BLaER1 (cell line): ENCODE data around the gene CREB3L1.
"Not testable (repeated sequence)": the region's sequence is repeated elsewhere in the genome, so short reads cannot be mapped to it uniquely, and the experiment has no call there.

ENCODE experiments used
- H3K27ac ChIP-seq: shearing (Covaris generic); formaldehyde crosslinking; 2 replicates; pipeline ENCODE4 v1.8.1; 2022
- H3K27me3 ChIP-seq: shearing (Covaris generic); formaldehyde crosslinking; 2 replicates; pipeline ENCODE4 v1.8.1; 2022
- H3K36me3 ChIP-seq: shearing (Covaris generic); formaldehyde crosslinking; 2 replicates; pipeline ENCODE4 v1.8.1; 2022
- H3K4me1 ChIP-seq: shearing (Covaris generic); formaldehyde crosslinking; 2 replicates; pipeline ENCODE4 v1.8.1; 2022
- H3K4me2 ChIP-seq: shearing (Covaris generic); formaldehyde crosslinking; 2 replicates; pipeline ENCODE4 v1.8.1; 2022
- H3K4me3 ChIP-seq: shearing (Covaris generic); formaldehyde crosslinking; 2 replicates; pipeline ENCODE4 v1.8.1; 2022
- H3K9ac ChIP-seq: shearing (Covaris generic); formaldehyde crosslinking; 2 replicates; pipeline ENCODE4 v1.8.1; 2022
- H3K9me3 ChIP-seq: shearing (Covaris generic); formaldehyde crosslinking; 2 replicates; pipeline ENCODE4 v1.8.1; 2022
- H4K20me1 ChIP-seq: shearing (Covaris generic); formaldehyde crosslinking; 2 replicates; pipeline ENCODE4 v1.8.1; 2022
- Cebpa-rat ChIP-seq: shearing (Covaris generic); IDR thresholded peaks from 2 replicates; pipeline ENCODE4 v1.8.1; 2022

The CREB3L1 gene

DNA sequence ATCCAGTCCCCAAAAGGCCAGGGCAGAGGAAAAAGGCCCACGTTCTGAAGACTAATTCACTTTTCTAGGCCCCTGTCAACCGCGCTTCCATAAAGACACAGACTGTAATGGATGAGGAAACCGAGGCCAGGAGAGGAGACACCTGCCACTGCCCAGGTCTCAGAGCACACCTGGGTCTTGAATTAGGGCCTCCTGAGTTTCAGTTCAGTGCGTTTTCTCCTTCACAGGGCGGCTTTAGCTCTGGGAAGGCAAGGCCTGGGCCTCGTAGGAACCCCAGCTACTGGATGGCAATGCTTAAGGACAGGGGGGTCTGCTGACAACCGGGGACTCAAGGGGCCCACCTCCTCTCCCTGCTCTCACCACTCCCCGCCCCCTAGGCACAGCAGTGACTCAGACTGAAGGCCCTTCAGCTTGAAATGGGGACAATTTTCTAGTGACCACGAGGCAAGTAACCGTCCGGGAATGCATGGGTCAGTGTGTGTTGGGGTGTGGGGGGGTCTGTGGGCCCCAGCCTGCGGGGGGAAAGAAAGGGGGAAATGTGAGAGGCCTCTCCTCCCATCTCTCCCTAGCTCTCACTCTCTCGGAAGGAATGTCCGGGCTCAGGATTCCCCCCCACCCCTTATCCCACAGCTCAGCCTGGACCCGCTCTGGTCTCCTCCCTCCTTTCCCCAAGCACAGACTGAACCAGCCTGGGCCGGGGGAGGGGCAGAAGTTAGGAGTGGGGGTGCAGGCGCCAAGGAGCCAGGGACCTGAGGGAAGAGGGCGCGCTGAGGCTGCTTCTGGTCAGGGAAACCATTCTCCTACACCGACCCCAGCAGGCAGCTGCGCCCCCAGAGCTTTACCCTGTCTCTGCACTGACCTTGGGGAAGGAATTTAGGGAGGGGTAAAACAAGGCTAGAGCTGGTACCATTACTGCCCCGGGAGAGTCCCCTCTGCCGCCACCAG, 17.2 kb downstream of the CREB3L1 start:
- H3K27ac ChIP-seq, result no peak overlapping the region
- H3K4me3 ChIP-seq, result peak overlapping the region; percentile 63

DNA sequence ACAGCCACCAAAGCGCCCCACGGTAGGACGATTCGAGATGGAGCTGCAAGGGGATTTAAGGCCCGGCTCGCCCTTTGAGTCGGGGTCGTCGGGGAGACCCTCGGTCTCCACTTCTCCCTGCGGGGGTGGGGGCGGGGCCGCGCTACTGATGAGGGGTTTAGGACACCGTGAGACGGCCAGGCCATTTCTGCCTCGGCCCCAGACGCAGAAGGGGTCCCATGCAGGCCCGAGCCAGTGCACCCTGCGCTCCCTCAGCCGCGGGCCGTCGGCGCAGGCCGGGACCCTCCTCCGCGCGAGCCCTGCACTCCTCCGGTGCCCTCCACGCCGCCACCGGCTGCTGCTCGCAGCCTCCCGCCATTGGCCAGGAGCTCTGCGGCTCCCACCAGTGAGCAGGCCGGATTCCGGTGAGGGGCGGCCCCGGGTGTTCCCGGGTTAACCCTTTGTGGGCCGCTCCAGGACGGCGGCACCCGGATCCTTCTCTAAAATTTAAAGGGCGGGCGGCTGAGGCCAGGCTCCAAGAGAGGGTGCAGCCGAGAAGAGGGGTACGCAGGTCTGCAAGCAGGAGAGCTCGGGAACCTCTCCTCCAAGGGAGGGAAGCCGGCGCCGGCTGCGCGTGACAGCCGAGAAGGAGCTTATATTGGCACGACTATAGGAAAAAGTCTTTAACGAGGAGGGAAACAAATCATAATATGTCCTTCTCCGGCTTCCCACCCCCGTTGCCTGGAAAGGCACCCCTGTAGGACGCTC, 18.0 kb downstream of the CREB3L1 start:
- peaks cover 12% of the 10 kb centered on the region for H3K4me1 ChIP-seq
- TF ChIP-seq Cebpa-rat, result no peak
- H3K9me3 ChIP-seq, result no peaks in the 10 kb centered on the region
- H3K27ac ChIP-seq, result no peak overlapping the region
- peak overlapping the region; percentile 49; the same call in 1 of the 2 replicates for H3K9ac ChIP-seq
- no peaks in the 10 kb centered on the region for H4K20me1 ChIP-seq
- peaks cover 8% of the 10 kb centered on the region for H3K27me3 ChIP-seq
- H3K36me3 ChIP-seq, result no peaks in the 10 kb centered on the region
- H3K4me3 ChIP-seq, result peak overlapping the region; percentile 63
- H3K4me2 ChIP-seq, result peak overlapping the region; percentile 94

More for the DNA sequence above, 17.2 kb downstream of the CREB3L1 start:
- Histone ChIP-seq H3K27me3 (peaks cover 8% of the 10 kb centered on the region), H3K9me3 (no peaks in the 10 kb centered on the region), H3K4me1 (peaks cover 12% of the 10 kb centered on the region), H4K20me1 (no peaks in the 10 kb centered on the region), H3K9ac (0 out of 2 replicates have a peak overlapping the region, but pooled peaks have one; percentile 49), H3K36me3 (no peaks in the 10 kb centered on the region), H3K4me2 (peak overlapping the region; percentile 94)
- no peak for TF ChIP-seq Cebpa-rat

DNA sequence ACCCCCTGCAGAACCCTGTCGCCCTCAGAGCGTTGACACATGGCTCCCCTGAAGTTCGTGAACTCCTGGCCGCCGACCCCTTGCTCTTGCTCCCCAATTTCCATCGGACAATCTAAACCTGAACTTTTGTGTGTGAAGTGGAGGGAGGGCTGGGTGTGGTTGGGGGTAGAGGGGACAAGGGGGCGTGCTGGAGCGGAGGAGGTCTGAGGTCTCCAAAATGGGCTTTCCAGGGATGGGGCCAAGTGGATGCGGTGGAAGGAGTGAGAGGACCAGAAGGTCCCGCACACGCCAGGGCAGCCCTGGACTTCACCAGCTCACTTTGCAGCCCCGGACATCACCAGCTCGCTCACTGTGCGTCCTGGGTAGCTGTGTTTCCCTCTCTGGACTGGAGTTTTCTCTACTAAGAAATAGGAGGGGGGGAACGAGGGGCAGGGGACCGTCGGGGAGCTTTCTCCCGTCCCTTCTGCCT, 18.6 kb downstream of the CREB3L1 start:
- H3K9ac ChIP-seq, result peak overlapping the region; percentile 49; the same call in 1 of the 2 replicates
- peak overlapping the region; percentile 94 for H3K4me2 ChIP-seq
- H3K9me3 ChIP-seq, result no peaks in the 10 kb centered on the region
- no peak for TF ChIP-seq Cebpa-rat
- no peaks in the 10 kb centered on the region for H4K20me1 ChIP-seq
- peak overlapping the region; percentile 63 for H3K4me3 ChIP-seq
- no peak overlapping the region for H3K27ac ChIP-seq
- H3K4me1 ChIP-seq, result peaks cover 12% of the 10 kb centered on the region
- H3K27me3 ChIP-seq, result peaks cover 8% of the 10 kb centered on the region
- no peaks in the 10 kb centered on the region for H3K36me3 ChIP-seq

DNA sequence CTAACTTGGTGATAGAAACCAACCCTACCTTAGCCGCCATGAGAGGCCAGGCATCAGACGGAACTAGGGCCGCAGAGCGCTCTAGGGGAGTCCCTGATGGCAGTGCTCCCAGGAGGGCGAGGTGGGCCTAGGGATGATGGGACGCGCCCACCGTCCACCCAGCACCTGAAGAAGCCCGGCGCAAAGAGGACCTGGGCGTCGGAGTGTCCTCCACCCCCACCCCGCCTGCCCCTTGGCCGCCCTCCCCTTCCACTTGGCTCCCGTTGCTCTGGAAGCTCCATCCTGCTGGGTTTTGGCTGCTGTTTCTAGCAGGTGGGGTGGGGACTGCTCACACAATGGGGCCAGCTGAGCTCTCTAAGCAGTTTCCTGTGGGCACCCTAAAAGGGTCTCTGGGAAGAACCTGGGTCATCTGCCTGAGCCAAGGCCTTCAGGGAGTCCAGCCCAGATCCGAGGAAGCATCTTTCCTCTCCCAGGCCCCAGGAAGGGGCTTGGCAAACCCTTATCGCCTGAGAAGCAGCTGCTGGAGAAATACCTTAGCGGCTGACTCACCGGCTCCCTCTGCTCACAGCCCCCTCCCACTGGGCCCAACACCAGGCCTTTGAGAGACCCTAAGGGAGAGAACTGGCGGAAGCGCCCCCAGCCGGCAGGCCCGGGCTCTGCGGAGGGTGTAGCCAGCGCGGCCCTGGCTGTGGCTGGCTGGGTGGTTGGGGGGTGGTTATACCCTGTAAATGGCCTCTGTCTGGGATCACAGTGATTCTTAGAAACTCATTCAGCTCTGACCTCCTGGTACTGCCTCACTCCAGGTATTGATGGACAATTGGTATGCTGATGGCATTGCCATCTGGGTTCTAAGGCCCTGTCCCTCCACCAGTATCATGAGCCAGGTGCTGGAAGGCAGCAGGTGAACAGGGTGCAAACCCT, 19.3 kb downstream of the CREB3L1 start:
- no peaks in the 10 kb centered on the region for H3K9me3 ChIP-seq
- no peak overlapping the region for H3K27ac ChIP-seq
- no peaks in the 10 kb centered on the region for H3K36me3 ChIP-seq
- peak overlapping the region; percentile 94 for H3K4me2 ChIP-seq
- peaks cover 8% of the 10 kb centered on the region for H3K27me3 ChIP-seq
- no peak for TF ChIP-seq Cebpa-rat
- no peaks in the 10 kb centered on the region for H4K20me1 ChIP-seq
- H3K4me3 ChIP-seq, result no peak overlapping the region
- no peak overlapping the region for H3K9ac ChIP-seq
- H3K4me1 ChIP-seq, result peaks cover 12% of the 10 kb centered on the region

DNA sequence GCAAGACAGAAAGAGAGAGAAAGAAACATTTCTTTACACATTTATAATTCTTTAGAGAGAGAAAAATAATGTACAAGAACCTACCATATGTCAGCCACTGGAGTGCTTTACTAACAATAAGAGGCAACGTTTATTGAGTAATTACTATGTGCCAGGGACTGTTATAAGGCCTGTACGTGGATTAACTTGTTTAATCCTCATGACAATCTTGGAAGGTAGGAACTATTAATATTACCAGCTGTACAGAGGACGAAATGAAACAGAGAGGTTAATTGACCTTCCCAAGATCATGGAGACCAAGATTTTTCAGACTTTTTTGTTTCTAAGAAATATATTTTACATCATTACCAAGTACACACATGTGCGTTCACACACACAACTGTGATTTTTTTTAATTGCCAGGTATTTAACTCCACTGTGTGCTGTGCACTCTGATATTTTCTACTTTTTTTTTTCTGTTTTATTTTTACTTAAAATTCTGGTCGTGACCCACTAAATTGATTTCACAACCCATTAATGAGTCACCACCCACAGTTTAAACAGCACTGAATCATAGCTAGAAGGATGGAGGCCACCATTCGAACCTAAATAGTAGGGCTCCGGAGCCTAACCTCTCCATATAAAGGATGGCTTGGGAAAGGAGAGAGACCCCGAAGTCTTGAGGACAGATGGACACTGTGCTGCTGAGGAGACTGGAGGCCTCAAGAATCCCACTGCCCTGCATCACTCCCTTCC, 21.4 kb downstream of the CREB3L1 start:
- Histone ChIP-seq H3K9me3 (no peaks in the 10 kb centered on the region), H3K27me3 (peaks cover 8% of the 10 kb centered on the region), H3K9ac (no peak overlapping the region), H3K27ac (no peak overlapping the region), H3K4me1 (peaks cover 12% of the 10 kb centered on the region), H4K20me1 (no peaks in the 10 kb centered on the region), H3K4me2 (no peak overlapping the region), H3K4me3 (no peak overlapping the region), H3K36me3 (no peaks in the 10 kb centered on the region)
- TF ChIP-seq Cebpa-rat, result no peak

DNA sequence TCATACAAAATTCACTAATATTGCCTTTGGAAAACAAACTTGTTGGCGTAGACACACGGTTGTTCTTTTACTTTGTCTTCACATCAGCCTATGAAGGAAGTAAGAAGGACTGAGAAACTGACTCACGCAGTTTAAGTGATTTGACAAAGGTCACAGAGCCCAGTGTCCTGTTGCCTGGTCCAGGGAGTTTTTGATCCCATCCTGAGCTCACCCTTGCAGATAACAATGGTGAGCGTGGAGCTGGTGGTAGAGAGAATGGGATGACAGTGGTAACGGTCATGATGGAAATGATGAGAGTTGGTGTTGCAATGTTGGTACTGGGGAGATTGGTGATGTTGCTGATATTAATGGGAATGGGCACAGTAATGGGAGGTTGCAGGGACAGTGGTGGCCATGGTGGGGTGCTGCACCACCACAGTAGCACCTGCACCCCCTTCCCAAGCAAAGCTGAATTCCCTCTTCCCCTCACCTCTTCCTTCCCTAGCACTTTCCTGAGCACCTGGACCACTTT, 22.0 kb downstream of the CREB3L1 start:
- peaks cover 12% of the 10 kb centered on the region for H3K4me1 ChIP-seq
- no peaks in the 10 kb centered on the region for H3K9me3 ChIP-seq
- no peak overlapping the region for H3K4me2 ChIP-seq
- TF ChIP-seq Cebpa-rat, result no peak
- H3K27me3 ChIP-seq, result peaks cover 8% of the 10 kb centered on the region
- no peak overlapping the region for H3K9ac ChIP-seq
- no peak overlapping the region for H3K27ac ChIP-seq
- no peak overlapping the region for H3K4me3 ChIP-seq
- no peaks in the 10 kb centered on the region for H4K20me1 ChIP-seq
- H3K36me3 ChIP-seq, result no peaks in the 10 kb centered on the region

DNA sequence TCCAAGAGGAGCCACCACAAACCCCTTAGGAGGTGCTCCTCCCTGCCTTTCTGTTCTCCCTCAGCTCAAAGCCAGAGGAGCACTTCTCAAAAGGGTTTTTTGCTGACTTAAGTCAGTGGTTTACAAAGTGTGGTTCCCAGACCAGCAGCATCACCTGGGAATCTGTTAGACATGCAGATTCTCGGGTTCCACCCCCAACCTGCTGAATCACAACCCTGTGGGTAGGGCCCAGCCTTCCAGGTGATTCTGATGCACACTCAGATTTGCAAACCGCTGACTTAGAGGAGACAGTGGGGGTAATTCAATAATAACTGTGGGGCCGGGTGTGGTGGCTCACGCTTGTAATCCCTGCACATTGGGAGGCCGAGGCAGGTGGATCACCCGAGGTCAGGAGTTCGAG, 22.8 kb downstream of the CREB3L1 start:
- Histone ChIP-seq H3K4me2 (no peak overlapping the region), H3K4me1 (peaks cover 7% of the 10 kb centered on the region)

DNA sequence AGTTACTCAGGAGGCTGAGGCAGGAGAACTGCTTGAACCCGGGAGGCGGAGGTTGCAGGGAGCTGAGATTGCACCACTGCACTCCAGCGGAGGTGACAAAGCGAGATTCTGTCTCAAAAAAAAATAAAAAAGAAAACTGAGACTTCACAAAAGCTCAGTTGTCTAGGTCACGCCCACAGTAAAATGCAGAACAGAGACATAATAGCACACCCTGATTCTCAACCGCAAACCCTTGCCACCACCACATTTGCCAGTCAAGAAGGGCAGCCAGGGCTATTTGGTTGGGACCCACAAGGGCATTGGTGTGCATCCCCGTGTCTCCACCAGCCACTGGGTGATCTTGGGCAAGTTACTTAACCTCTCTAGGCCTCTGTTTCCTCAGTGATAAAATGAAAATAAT, 25.4 kb downstream of the CREB3L1 start:
- no peak overlapping the region for H3K9ac ChIP-seq
- peaks cover 9% of the 10 kb centered on the region for H3K4me1 ChIP-seq

More for the DNA sequence above, 22.8 kb downstream of the CREB3L1 start:
- Histone ChIP-seq H3K27me3 (peaks cover 8% of the 10 kb centered on the region), H3K4me3 (no peak overlapping the region), H3K36me3 (no peaks in the 10 kb centered on the region), H3K9me3 (no peaks in the 10 kb centered on the region), H4K20me1 (no peaks in the 10 kb centered on the region), H3K9ac (no peak overlapping the region), H3K27ac (no peak overlapping the region)
- TF ChIP-seq Cebpa-rat, result no peak

DNA sequence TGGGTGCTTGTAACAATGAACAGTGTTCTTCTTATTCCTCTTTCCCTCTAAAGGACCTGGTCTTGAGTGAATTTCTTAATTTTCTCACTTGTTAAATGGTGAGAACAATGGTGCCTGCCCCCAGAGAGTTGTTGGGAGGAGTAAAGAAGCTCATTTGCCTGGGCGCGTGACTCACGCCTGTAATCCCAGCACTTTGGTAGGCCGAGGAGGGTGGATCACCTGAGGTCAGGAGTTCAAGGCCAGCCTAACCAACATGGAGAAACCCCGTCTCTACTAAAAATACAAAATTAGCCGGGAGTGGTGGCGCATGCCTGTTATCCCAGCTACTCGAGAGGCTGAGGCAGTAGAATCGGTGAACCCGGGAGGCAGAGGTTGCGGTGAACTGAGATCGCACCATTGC, 26.6 kb downstream of the CREB3L1 start:
- not testable (repeated sequence) for H3K4me2 ChIP-seq, H3K27ac ChIP-seq, H3K9ac ChIP-seq, H3K4me3 ChIP-seq, H4K20me1 ChIP-seq, H3K9me3 ChIP-seq, H3K27me3 ChIP-seq, H3K36me3 ChIP-seq
- peaks cover 21% of the 10 kb centered on the region for H3K4me1 ChIP-seq

More for the DNA sequence above, 25.4 kb downstream of the CREB3L1 start:
- Histone ChIP-seq H3K27me3 (no peaks in the 10 kb centered on the region), H3K36me3 (no peaks in the 10 kb centered on the region), H3K4me3 (no peak overlapping the region), H3K27ac (no peak overlapping the region), H3K4me2 (no peak overlapping the region), H4K20me1 (no peaks in the 10 kb centered on the region), H3K9me3 (no peaks in the 10 kb centered on the region)
- TF ChIP-seq Cebpa-rat, result no peak
